GM19025 (cell line): ENCODE data around the gene COL20A1.
"Not testable (repeated sequence)": the region's sequence is repeated elsewhere in the genome, so short reads cannot be mapped to it uniquely, and the experiment has no call there.

Experiments
- ATAC-seq: cut with Tn5 transposase; IDR thresholded peaks from one replicate; pipeline ENCODE4 v1.9.1; 2021; ENCODE audit warnings: mild to moderate bottlenecking, low read depth, moderate library complexity; ENCODE audit not compliant: unreplicated experiment

The COL20A1 gene

DNA sequence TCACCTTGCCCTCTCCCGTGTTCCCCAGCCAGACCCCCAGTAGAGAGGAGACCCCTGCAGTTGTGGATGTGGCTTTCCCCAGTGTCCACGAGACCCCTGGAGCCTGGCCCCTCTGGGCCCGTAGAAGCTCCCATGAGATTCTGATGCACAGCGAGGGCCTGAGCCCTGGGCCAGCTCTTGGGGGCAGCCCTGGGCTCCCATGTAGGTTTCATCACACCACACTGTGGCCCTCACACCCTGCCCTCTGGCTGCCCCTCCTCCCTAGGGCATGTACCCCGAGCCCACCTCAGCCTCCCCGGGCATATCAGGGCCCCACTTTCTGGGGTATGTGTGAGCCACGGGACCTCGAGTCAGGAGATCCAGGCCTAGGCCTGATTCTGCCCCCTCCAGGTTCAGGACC, 75.2 kb downstream of the COL20A1 start:
- no peak for ATAC-seq

DNA sequence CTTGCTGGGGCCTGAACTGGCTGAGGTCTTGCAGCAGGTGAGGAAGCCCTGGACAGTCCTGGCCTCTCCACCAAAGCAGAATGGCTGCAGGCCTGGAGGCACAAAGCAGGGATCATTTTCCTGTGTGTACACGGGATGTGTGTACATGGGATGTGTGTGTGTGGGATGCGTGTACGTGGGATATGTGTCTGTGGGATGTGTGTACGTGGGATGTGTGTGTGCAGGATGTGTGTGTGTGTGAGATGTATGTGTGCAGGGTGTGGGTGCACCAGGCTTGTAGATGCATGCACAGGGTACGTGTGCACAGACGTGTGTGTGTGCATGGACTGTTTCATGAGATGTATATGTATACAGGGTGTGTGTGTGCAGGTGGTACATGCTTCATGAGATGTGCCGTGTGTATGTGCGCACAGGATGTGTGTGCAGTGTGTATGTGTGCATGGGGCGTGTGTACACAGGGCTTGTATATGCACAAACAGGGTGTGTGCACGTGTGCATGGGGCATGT, 76.1 kb downstream of the COL20A1 start:
- no peak for ATAC-seq

DNA sequence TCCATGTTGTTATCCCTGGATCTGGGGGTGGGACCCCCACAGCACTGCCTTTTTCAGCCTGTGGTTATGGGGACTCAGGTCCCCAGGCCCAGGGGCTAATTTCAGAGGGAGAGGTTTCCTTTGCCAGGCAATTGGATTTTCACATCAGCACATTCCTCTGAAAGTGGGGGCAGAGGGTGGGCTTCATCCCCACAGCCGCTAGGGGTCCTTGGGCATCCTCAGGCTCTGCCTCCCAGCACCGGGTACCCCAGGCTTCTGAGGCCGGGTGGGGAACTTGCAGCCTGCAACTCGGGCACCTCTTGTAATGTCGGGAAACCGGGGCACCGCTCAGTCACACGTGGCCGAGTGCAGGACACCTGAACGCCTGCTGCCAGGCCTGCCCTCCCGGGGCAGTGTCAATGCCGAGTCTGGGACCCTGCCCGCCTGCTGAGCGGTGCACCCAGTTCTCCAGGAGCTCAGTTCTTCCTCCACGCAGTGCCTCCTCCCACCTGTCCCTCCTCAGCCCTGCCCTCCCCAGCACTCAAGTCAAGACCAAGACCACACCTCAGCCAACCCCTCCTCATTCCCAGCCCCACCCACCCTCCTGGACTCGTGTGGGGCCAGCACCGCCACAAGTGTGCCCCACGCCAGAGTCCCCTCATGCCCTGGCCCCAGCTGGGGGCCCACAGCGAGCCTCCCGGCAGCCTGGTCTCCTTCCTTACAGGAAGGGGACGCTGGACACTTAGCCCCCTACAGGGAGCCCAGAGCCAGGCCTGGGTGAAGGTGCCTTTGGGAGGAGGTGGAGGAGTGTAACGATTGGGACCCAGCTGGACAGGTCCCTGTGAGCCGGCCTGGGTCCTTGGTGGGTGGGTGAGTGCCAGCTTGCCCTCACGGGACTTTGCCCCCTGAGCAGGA, 77.0 kb downstream of the COL20A1 start:
- ATAC-seq: no peak

- no peak for ATAC-seq
Measured at GRCh38 chr20:63370618-63371187, 77.7 kb downstream of the COL20A1 start.

DNA sequence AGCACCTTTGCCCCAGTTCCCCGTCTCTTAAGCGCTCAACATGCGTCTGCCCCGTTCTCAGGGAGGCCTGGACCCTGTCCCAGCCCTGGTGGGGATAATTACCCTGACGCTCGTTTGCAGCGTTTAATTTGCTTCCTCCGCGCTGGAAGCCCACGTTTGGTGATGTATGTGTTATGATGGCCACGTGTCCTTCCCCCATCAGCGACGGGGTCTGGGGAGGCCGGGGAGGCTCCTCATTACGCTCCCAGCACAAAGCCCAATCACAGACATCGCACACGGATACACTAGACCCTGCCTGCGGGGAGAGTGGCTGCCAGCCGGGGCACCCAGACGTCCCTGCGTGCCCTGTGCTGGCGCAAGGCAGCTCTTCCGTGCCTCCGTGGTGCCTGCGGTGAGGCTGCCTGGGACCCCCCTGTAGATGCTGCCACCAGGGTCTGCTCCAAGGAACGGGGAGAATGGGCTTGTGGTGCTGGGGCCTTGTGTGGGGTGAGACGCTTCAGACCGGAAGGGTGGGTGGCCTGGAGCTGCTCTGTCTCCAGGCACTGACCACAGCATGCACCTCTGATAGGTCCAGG, 78.4 kb downstream of the COL20A1 start:
- ATAC-seq: no peak

- no peak for ATAC-seq
Measured at GRCh38 chr20:63372971-63373885, 80.2 kb downstream of the COL20A1 start.

GRCh38 chr20:63373996-63374395, 81.0 kb downstream of the COL20A1 start:
- ATAC-seq: no peak

DNA sequence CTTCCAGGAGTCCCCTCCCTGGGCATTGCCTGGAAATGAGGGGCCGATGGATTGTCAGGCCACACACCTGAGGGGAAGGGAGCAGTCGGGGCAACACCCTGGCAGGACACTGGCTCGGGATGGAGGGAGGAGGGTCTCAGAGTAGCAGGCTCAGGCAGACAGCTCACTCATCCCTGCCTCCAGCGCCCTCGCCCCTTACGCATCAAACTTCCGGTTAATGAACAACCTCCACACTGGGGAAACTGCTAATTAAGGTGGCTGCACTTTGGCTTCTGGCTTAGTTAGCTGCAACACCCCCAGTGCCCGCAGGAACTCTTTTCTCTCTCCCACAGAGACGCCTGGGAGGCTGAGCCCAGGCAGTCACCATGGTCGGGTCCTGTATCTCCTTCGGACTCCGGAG, 81.5 kb downstream of the COL20A1 start:
- ATAC-seq: no peak

DNA sequence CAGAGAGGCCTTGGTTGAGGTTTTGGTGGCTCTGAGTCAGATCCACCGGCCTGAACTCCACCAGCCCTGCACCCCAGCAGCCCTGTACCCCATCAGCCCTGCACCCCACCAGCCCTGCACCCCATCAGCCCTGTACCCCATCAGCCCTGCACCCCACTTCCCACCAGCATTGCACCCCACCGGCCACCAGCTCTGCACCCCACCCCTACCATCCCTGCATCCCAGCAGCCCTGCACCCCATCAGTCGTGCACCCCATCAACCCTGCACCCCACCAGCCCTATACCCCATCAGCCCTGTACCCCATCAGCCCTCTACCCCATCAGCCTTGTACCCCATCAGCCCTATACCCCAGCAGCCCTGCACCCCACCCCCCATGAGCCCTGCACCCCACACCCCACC, 82.5 kb downstream of the COL20A1 start:
- no peak for ATAC-seq

DNA sequence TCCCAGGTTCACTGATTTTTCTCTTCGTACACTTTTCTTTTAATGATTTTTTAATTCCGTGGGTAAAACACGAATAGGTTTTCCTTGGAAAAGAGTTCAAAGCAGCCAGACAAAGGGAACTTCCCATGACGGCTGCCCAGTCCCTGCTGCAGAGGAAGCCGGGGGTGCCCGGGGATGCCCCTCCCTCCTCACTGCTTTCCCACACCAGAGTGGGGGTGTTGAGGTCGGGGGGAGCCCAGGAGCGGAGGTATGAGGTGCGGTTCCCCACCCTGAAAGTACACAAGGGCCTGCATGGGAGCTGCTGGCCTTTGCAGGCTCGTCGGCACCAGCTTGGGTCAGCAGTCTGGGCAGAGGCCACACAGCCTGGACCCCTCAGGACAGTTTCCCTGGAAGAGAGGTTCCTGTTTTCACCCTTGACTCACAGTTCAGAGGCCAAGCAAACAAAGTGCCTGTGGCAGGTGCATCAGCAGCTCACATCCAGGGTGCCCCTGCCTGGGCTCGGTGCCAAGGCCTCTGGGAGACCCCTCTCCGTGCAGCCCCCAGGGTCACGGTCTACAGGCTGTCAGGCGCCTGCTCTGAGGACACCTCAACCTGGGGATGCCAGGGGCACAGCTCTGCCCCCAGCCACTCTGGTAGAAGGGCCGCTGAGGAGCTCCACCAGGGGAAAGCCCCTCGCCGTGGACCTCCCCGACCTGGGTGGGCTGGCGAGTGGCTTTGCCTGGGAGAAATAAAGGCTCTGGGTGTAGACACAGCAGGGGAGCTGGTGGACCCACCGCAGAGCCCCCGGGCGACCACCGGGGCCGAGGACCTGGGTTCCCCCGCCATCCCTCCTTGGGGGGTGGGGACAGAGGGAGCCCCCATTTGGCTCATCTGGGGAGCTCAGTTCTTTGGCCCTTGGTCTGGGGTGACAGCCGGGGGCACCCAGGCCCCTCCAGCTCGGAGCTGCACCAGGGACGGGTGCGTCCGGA, 83.6 kb downstream of the COL20A1 start:
- no peak for ATAC-seq

DNA sequence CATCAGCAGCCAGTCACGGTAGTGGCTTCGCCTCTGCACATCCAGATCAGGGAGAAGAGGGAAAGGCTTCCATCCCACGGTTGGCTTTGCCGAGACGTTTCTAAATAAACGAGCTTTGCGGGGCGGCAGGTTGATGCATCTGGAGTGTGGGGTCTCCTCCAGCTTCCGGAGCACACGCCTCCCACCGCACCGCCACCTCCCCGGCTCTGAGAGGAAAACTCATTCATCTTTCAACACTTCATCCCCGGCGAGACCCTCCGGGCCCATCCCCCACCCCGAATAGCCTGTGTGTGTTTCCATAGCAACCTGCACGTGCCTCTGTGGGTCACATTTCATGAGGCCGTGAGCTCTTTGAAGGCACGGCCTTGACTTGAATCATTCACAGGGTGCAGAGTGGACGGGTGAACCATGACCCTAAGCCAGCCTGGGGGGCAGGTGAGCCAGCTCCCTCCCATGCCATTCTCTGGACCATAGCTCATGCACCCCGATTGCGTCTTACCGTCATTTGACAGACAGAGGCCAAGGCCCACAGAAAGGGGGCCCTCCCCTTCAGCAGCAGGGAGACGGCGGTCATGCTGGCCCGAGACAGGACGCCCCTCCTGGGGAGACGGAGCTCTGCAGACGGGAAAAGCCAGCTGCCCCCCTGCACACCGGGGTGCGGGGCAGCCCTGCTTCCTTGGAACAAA, 84.4 kb downstream of the COL20A1 start:
- ATAC-seq: no peak

DNA sequence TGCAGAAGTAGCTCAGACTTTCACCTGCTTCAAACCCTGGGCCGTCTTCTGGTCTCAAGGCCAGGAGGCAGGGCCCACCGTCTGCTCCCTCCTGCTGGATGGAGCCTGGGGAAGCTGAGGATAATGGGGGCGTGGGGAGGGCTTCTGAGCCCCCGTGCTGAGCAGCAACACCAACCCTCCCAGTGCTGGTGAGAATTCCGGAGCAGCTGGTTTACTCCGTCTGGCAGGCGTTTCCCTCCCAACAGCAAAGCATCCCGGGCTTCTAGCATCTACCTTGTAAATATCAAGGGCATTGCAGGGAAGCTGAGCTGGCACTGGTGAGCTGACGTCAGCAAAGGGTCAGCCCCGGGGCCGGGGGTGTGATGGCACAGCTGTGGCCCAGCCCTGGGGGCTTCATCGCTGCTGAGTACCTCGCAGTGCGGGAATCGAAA, 85.0 kb downstream of the COL20A1 start:
- no peak for ATAC-seq

GRCh38 chr20:63378626-63379025, 85.6 kb downstream of the COL20A1 start:
- no peak for ATAC-seq

DNA sequence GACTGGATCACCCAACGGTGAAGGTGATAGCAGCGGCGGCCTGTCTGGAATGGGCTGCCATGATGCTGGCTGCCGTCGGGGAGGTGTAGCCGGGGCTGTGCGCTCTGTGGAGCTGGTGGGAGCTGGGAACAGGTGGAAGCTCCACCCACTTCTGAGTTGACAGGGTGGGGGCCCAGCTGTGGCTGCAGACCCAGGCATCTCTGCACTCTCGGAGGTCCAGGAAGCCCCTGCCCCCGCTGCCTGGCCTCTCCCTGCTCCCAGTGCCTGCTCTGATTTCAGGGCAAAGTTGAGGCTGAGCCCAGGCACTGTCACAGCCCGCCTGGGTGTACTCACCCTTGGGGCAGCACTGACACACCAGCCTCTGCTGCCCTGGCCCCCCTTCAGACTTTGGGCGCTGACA, 86.3 kb downstream of the COL20A1 start:
- no peak for ATAC-seq

- not testable (repeated sequence) for ATAC-seq
Measured at GRCh38 chr20:63379872-63380271, 86.9 kb downstream of the COL20A1 start.

GRCh38 chr20:63380346-63380870, 87.4 kb downstream of the COL20A1 start:
- no peak for ATAC-seq

- ATAC-seq: no peak
Measured at GRCh38 chr20:63381781-63382431, 88.9 kb downstream of the COL20A1 start.
